Caco-2 (cell line): ENCODE measurements around the gene CTNNAL1. TPM values are rescaled to one million over a fixed set of nuclear protein-coding genes. Genes with fewer than 3 reads are reported as not detected.
"Not testable (repeated sequence)": the region's sequence is repeated elsewhere in the genome, so short reads cannot be mapped to it uniquely, and the experiment has no call there.

Source experiments
- BruUV-seq: library from RNA; stranded (reverse); fragments of 400-500 nt; replicated peaks from 2 replicates; lab custom pipeline; 2021; lab: Mats Ljungman, UMichigan
- CTCF ChIA-PET: fragments of 300-600 bp; sonication (Branson Sonifier 250); formaldehyde crosslinking; loops from one replicate; lab custom pipeline; 2022; ENCODE audit warnings: antibody characterized with exemption; lab: Charles Lee
- POLR2A ChIA-PET: fragments of 300-600 bp; sonication (Branson Sonifier 250); formaldehyde crosslinking; loops from one replicate; lab custom pipeline; 2022; ENCODE audit warnings: antibody characterized with exemption; lab: Charles Lee
- DNase-seq, 2 experiments: peaks; one replicate each; pipeline versions ENCODE4 v3.0.0 to v3.0.0-alpha.2; 2020 to 2022
- H3K27me3 ChIP-seq: replicated peaks from 2 replicates; pipeline ENCODE4 v1.6.0; 2011; ENCODE audit warnings: low read length; ENCODE audit not compliant: control insufficient read depth, insufficient read depth
- H3K36me3 ChIP-seq: 2 replicates; pipeline ENCODE4 v1.5.1; 2011; ENCODE audit warnings: low read length; ENCODE audit not compliant: control insufficient read depth, insufficient read depth
- H3K4me1 ChIP-seq: fragments of 250-450 bp; sonication (Bioruptor Pico); 2 replicates; pipeline ENCODE4 v1.5.1; 2020; ENCODE audit warnings: mild to moderate bottlenecking
- H3K4me3 ChIP-seq: 2 replicates; pipeline ENCODE4 v1.5.1; 2011; ENCODE audit warnings: low read depth, mild to moderate bottlenecking, control low read depth, low read length
- H3K9me3 ChIP-seq: fragments of 250-450 bp; sonication (Bioruptor Pico); 2 replicates; pipeline ENCODE4 v1.5.1; 2020; ENCODE audit warnings: mild to moderate bottlenecking, moderate library complexity
- H3K27ac Mint-ChIP-seq: one replicate; pipeline ENCODE4 v1.8.0; 2022; ENCODE audit warnings: mixed read lengths; ENCODE audit not compliant: unreplicated experiment
- H3K27me3 Mint-ChIP-seq: one replicate; pipeline ENCODE4 v1.8.0; 2022; ENCODE audit warnings: mixed read lengths; ENCODE audit not compliant: insufficient read depth, unreplicated experiment
- H3K36me3 Mint-ChIP-seq: one replicate; pipeline ENCODE4 v1.8.0; 2022; ENCODE audit warnings: mild to moderate bottlenecking, mixed read lengths; ENCODE audit not compliant: insufficient read depth, unreplicated experiment
- H3K4me1 Mint-ChIP-seq: one replicate; pipeline ENCODE4 v1.8.0; 2022; ENCODE audit warnings: low read depth, mixed read lengths; ENCODE audit not compliant: unreplicated experiment
- H3K4me3 Mint-ChIP-seq: one replicate; pipeline ENCODE4 v1.8.0; 2022; ENCODE audit warnings: mild to moderate bottlenecking, moderate library complexity, mixed read lengths; ENCODE audit not compliant: unreplicated experiment
- H3K9me3 Mint-ChIP-seq: one replicate; pipeline ENCODE4 v1.8.0; 2022; ENCODE audit warnings: mixed read lengths; ENCODE audit not compliant: unreplicated experiment
- CTCF ChIP-seq, 2 experiments: fragments of 200-600 bp in 1 of 2; IDR thresholded peaks; 1 replicate in 1 of 2; 2 replicates in 1 of 2; pipeline versions ENCODE4 v1.5.1 to v1.8.0; 2011 to 2022; ENCODE audit warnings: antibody characterized with exemption in 1 of 2, control low read depth in 1 of 2, inconsistent platforms in 1 of 2, low read depth in 1 of 2, low read length in 1 of 2, mild to moderate bottlenecking in 1 of 2, moderate library complexity in 1 of 2; ENCODE audit not compliant: insufficient read depth in 1 of 2, severe bottlenecking in 1 of 2, unreplicated experiment in 1 of 2
- intact Hi-C: fragments of 100-400 bp; cut with micrococcal nuclease; formaldehyde crosslinking; loops from one replicate; pipeline ENCODE4 v1.10.0; 2022; ENCODE audit not compliant: unreplicated experiment
- total RNA-seq: library from RNA; stranded (reverse); gene quantifications from 2 replicates; pipeline ENCODE4 v1.2.3, GENCODE V29; 2022

The CTNNAL1 gene
- total RNA-seq, 1 experiment from 2014 or later: 107 TPM

- POLR2A ChIA-PET: no interaction called here
- no peak for TF ChIP-seq CTCF (IDR thresholded peaks at IDR 0.05; ENCODE audit: insufficient read depth in 1 of 2, low read depth in 1 of 2, low read length in 1 of 2, severe bottlenecking in 1 of 2, unreplicated experiment in 1 of 2)
- Mint-ChIP-seq H3K27ac (no peak overlapping the region), H3K4me3 (no peak overlapping the region), H3K36me3 (peaks cover 17% of the 10 kb centered on the region), H3K27me3 (no peaks in the 10 kb centered on the region), H3K9me3 (no peaks in the 10 kb centered on the region), H3K4me1 (no peaks in the 10 kb centered on the region)
- no peak overlapping the region for H3K4me3 ChIP-seq
- CTCF ChIA-PET: no interaction called here
- intact Hi-C loops: loop anchor here (5.0 kb wide), 1 partner anchor 51 kb away; no protein-coding TSS in a partner anchor
- no peaks in the 10 kb centered on the region for H3K4me1 ChIP-seq
- no peak for DNase-seq
- H3K36me3 ChIP-seq: peaks cover 2% of the 10 kb centered on the region; the same call in 1 of the 2 replicates
- H3K9me3 ChIP-seq: no peaks in the 10 kb centered on the region
- no TSS peak for BruUV-seq
- no peaks in the 10 kb centered on the region for H3K27me3 ChIP-seq
Observed at GRCh38 chr9:108903420-108904103, 109.7 kb downstream of the CTNNAL1 start.

DNA sequence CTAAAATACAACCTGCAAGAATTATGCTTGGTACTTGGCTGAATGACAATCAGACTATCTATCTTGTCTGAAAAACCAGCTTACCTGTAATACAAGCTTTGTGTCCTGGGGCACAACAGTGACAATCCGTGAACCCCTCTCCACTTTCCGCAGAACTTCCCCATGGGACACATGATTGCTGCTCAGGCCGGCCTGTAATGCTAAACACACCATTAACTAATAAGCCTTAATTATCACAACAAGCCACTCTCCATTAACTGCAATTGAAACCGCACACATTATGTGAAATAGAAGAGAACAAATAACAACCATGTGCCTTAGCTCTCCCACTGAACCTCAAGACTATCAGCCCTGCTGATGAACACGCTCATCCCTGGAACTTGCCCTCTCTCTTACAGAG lies 113.1 kb downstream of the CTNNAL1 start:
- no peak for DNase-seq
- Mint-ChIP-seq H3K4me1 (no peaks in the 10 kb centered on the region), H3K27ac (no peak overlapping the region), H3K36me3 (peaks cover 34% of the 10 kb centered on the region), H3K4me3 (no peak overlapping the region), H3K9me3 (no peaks in the 10 kb centered on the region), H3K27me3 (no peaks in the 10 kb centered on the region)
- CTCF ChIA-PET: no interaction called here
- Histone ChIP-seq H3K4me3 (no peak overlapping the region), H3K4me1 (no peaks in the 10 kb centered on the region), H3K36me3 (no peaks in the 10 kb centered on the region; the same call in 1 of the 2 replicates), H3K27me3 (no peaks in the 10 kb centered on the region), H3K9me3 (no peaks in the 10 kb centered on the region)
- intact Hi-C loops: loop anchor here (5.0 kb wide), 1 partner anchor 48 kb away; no protein-coding TSS in a partner anchor
- POLR2A ChIA-PET: no interaction called here
- TF ChIP-seq CTCF (IDR thresholded peaks at IDR 0.05; ENCODE audit: insufficient read depth in 1 of 2, low read depth in 1 of 2, low read length in 1 of 2, severe bottlenecking in 1 of 2, unreplicated experiment in 1 of 2): no peak
- no TSS peak for BruUV-seq

DNA sequence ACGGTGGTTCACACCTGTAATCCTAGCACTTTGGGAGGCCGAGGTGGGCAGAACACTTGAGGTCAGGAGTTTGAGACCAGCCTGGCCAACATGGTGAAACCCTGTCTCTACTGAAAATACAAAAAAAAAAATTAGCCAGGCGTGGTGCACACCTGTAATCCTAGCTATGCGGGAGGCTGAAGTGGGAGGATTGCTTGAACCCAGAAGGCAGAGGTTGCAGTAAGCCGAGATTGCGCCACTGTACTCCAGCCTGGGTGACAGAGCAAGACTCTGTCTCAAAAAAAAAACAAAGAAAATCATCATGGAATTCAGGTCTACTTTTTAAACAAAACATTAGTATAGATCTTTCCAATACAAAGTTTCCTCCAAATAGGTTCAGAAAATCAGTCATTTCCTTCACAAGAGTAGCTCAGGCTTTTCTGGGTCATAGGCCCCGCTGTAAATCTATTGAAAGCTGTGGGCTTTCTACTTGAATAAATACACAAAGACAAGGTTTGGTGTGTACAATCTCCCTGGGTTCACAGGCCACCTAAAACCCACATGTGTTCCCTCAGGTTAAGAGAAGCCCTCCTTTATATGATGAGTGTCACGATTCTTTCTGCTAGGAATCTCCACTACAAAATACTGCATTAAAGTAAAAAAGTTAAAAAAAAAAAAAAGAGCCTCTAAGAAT lies 114.1 kb downstream of the CTNNAL1 start:
- H3K4me3 ChIP-seq, intact Hi-C loops, H3K27ac Mint-ChIP-seq, H3K9me3 Mint-ChIP-seq, DNase-seq, H3K27me3 Mint-ChIP-seq, H3K9me3 ChIP-seq, POLR2A ChIA-PET, BruUV-seq, H3K4me1 Mint-ChIP-seq, H3K4me1 ChIP-seq, H3K27me3 ChIP-seq, H3K4me3 Mint-ChIP-seq, H3K36me3 ChIP-seq: not testable (repeated sequence)
- peaks cover 38% of the 10 kb centered on the region for H3K36me3 Mint-ChIP-seq
- CTCF ChIA-PET: interaction anchor here (1.3 kb wide), 1 partner anchor 10 kb away, joined by 4 read pairs; no protein-coding TSS in a partner anchor
